Keratinocyte (primary cell): ENCODE data around the gene HYI.

Source experiments
- EZH2 ChIP-seq: IDR thresholded peaks from one replicate; pipeline ENCODE4 v1.6.1; 2012; ENCODE audit warnings: inconsistent platforms, mild to moderate bottlenecking, low read length, moderate library complexity
- TF ChIP-seq, protein P1 (sequence below), 3 experiments: IDR thresholded peaks in 1 of 3; conservative IDR thresholded peaks in 1 of 3; optimal IDR thresholded peaks in 1 of 3; 2 replicates in 2 of 3; 3 replicates in 1 of 3; pipeline versions ENCODE3 to v1.5.1; 2011; ENCODE audit warnings: low read length in 3 of 3, mild to moderate bottlenecking in 3 of 3, moderate library complexity in 2 of 3, control low read depth in 1 of 3, inconsistent platforms in 1 of 3; ENCODE audit not compliant: insufficient read depth in 2 of 3; ENCODE audit errors: extremely low read depth in 1 of 3

DNA sequence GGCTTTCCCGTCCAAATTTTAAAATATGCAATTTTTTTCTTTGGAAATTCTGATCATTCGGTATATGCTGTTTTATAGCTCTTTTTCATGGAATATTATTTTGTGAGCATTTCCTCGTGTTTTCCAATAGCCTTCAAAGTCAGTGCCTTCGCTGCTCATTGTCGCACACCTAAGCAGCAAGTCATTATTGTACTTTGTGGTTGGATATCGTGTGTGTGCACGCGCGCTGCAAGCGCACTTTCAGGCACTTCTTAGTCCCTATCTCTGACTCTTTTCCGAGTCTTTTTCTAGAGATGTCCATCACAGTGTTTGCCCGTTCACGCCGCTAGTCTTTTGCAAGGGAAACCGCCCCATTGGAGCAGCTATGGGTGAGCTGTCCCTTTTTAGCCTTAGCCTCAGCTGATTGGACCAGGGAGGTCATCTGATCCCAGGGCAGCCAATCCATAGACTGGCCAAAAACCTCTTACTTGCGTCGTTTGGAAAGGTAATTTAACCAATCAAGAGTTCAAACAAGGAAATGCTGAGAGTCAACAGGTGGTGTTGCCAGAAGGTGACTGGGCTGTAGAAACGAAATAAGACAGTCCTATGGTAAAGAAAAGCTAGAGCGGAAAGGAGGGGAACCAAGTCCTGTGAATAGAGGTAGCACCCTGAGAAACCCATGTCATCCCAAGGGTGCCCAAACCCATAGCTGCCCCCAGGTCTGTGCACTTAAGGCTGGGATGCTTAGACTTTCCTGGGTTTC, 710 bp upstream of the HYI start:
- TF ChIP-seq, protein P1, sequence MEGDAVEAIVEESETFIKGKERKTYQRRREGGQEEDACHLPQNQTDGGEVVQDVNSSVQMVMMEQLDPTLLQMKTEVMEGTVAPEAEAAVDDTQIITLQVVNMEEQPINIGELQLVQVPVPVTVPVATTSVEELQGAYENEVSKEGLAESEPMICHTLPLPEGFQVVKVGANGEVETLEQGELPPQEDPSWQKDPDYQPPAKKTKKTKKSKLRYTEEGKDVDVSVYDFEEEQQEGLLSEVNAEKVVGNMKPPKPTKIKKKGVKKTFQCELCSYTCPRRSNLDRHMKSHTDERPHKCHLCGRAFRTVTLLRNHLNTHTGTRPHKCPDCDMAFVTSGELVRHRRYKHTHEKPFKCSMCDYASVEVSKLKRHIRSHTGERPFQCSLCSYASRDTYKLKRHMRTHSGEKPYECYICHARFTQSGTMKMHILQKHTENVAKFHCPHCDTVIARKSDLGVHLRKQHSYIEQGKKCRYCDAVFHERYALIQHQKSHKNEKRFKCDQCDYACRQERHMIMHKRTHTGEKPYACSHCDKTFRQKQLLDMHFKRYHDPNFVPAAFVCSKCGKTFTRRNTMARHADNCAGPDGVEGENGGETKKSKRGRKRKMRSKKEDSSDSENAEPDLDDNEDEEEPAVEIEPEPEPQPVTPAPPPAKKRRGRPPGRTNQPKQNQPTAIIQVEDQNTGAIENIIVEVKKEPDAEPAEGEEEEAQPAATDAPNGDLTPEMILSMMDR (optimal IDR thresholded peaks at IDR 0.05 in 1 of 3, IDR thresholded peaks at IDR 0.05 in 1 of 3, conservative IDR thresholded peaks at IDR 0.05 in 1 of 3; ENCODE audit: extremely low read depth in 1 of 3, insufficient read depth in 2 of 3, low read length in 3 of 3), result no peak
- TF ChIP-seq EZH2, result no peak
